ENCODE measurements around the gene EIF2AK2. TPM values are rescaled to one million over a fixed set of nuclear protein-coding genes. Genes with fewer than 3 reads are reported as not detected.

Gene EIF2AK2
- total RNA-seq, 1 donor from 2014 or later = 57.1 TPM

DNA sequence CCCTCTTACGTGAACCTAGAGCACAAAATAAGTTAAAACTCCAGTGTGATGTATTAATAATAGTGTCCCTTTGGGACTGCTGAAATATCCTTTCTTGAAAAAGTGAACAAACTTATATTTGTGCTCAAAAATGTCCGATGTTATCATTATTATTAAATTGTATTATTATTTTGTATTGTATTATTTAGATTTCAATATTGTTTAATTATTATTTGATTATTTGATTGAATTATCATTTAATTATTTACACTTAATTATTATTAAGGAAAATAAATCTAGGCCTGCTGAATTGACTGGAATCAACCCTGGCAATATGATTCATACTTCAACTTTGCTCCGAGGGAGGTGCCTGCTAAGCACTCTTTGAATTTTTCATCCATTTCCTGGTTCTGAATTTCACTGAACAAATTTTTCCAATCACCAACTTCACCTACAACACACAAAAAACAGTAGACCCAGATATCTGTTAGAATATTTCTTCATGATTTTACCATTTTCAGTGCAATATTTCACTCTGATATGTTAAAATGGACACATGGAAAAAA is 10.9 kb upstream of the EIF2AK2 start:
- ATAC-seq = no peak
- Histone ChIP-seq H3K27me3 (no peaks in the 10 kb centered on the region), H3K9me3 (peaks cover 6% of the 10 kb centered on the region), H3K36me3 (no peaks in the 10 kb centered on the region), H3K4me1 (no peaks in the 10 kb centered on the region), H3K27ac (no peak overlapping the region), H3K4me3 (no peak overlapping the region)
- DNase-seq = no peak
- intact Hi-C loops (cut with DNase I) = no loop called here
- TF ChIP-seq, protein P1, sequence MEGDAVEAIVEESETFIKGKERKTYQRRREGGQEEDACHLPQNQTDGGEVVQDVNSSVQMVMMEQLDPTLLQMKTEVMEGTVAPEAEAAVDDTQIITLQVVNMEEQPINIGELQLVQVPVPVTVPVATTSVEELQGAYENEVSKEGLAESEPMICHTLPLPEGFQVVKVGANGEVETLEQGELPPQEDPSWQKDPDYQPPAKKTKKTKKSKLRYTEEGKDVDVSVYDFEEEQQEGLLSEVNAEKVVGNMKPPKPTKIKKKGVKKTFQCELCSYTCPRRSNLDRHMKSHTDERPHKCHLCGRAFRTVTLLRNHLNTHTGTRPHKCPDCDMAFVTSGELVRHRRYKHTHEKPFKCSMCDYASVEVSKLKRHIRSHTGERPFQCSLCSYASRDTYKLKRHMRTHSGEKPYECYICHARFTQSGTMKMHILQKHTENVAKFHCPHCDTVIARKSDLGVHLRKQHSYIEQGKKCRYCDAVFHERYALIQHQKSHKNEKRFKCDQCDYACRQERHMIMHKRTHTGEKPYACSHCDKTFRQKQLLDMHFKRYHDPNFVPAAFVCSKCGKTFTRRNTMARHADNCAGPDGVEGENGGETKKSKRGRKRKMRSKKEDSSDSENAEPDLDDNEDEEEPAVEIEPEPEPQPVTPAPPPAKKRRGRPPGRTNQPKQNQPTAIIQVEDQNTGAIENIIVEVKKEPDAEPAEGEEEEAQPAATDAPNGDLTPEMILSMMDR (IDR thresholded peaks at IDR 0.05) = no peak

- no peak for DNase-seq
- intact Hi-C loops (cut with DNase I) = no loop called here
- TF ChIP-seq, protein P1 (IDR thresholded peaks at IDR 0.05) = no peak
- no peaks in the 10 kb centered on the region for H3K27me3 ChIP-seq
- no peaks in the 10 kb centered on the region for H3K36me3 ChIP-seq
- no peaks in the 10 kb centered on the region for H3K4me1 ChIP-seq
- no peak overlapping the region for H3K27ac ChIP-seq
- H3K4me3 ChIP-seq = no peak overlapping the region
- H3K9me3 ChIP-seq = peaks cover 6% of the 10 kb centered on the region
- ATAC-seq = no peak
Measured at GRCh38 chr2:37164757-37165156, 8.0 kb upstream of the EIF2AK2 start.

DNA sequence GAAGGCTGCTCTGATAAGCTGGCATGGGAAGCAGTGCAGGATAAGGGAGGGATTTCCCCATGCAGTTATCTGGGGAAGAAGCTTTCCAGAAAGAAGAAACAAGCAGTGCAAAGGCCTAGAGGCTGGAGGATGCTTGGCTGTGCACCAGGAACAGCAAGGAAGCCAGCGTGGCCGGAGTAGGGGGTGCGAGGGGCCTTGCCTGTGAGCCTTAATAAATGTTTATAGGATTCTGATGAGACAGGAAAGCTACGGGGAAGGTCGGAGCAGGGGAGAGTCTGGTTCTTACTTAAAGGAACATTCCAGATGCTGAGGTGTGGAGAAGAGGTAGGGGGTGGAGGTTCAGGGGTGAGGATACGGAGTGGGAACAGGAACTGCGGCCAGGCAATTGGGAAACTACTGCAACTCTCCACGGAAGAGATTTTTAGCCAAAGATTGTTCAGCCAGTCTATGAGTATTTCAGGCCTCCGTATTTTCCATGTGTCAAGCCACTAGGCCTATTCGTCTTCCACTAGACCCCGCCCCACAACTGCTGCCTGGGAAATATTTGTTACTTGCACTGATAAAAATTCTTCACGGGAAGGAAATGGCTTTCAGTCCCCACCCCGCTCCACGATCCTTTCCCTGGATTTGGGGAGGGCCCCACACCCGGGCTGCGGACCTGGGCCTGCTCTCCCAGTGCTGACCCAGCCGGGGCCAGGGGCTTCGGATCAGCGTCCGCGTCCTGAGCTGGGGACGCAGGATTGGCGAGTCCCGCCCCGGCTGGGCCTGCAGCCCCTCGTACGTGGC is 516 bp downstream of the EIF2AK2 start:
- intact Hi-C loops (cut with DNase I) = no loop called here
- Histone ChIP-seq H3K27me3 (no peaks in the 10 kb centered on the region), H3K27ac (peak overlapping the region; percentile 87), H3K4me3 (peak overlapping the region; percentile 77), H3K9me3 (no peaks in the 10 kb centered on the region), H3K36me3 (peaks cover 6% of the 10 kb centered on the region), H3K4me1 (peaks cover 16% of the 10 kb centered on the region)
- DNase-seq (no peak), ATAC-seq (peak; percentile 70)
- TF ChIP-seq, protein P1 (IDR thresholded peaks at IDR 0.05) = no peak

- H3K27me3 ChIP-seq = no peaks in the 10 kb centered on the region
- H3K36me3 ChIP-seq = peaks cover 6% of the 10 kb centered on the region
- peaks cover 16% of the 10 kb centered on the region for H3K4me1 ChIP-seq
- ATAC-seq = no peak
- intact Hi-C loops (cut with DNase I) = no loop called here
- no peaks in the 10 kb centered on the region for H3K9me3 ChIP-seq
- H3K27ac ChIP-seq = no peak overlapping the region
- DNase-seq = no peak
- TF ChIP-seq, protein P1 (IDR thresholded peaks at IDR 0.05) = no peak
- H3K4me3 ChIP-seq = no peak overlapping the region
Measured at GRCh38 chr2:37154785-37155184, 2.0 kb downstream of the EIF2AK2 start.

DNA sequence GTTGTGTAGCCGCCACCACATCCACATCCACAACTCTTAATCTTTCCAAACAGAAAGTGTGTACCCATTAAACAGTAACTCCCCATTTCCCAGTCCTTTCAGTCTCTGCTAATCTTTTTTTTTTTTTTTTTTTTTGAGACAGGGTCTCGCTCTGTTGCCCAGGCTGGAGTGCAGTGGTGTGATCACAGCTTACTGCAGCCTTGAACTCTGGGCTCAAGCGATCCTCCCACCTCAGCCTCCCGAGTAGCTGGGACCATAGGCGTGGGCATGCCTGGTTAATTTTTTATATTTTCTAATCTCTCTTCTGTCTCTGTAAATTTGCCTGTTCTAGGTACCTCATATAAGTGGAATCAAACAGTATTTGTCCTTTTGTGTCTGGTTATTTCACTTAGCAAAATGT is 3.6 kb downstream of the EIF2AK2 start:
- H3K27ac ChIP-seq = no peak overlapping the region
- ATAC-seq (no peak), DNase-seq (no peak)
- intact Hi-C loops (cut with DNase I) = no loop called here
- H3K4me1 ChIP-seq = peaks cover 16% of the 10 kb centered on the region
- TF ChIP-seq, protein P1 (IDR thresholded peaks at IDR 0.05) = no peak
- no peaks in the 10 kb centered on the region for H3K9me3 ChIP-seq
- peaks cover 17% of the 10 kb centered on the region for H3K36me3 ChIP-seq
- no peaks in the 10 kb centered on the region for H3K27me3 ChIP-seq
- no peak overlapping the region for H3K4me3 ChIP-seq

Data from upper lobe of right lung (tissue), 1 donor.